ENCODE data around the gene ROS1.

The ROS1 gene

GRCh38 chr6:117467876-117468275, 42.1 kb upstream of the ROS1 start:
- no CpG with 5 or more reads among the region's 4 CpGs for WGBS (ENCODE audit: extremely low coverage, insufficient coverage, low lambda C conversion rate)

GRCh38 chr6:117465691-117466090, 39.9 kb upstream of the ROS1 start:
- no peak overlapping the region for H4K5ac ChIP-seq (ENCODE audit: low read length)
- no peak overlapping the region for H3K56ac ChIP-seq (ENCODE audit: low read length)
- H2BK15ac ChIP-seq (replicated peaks; ENCODE audit: low read depth), result no peak overlapping the region
- no peak overlapping the region for H3K4ac ChIP-seq (ENCODE audit: low read depth, low read length)
- no peaks in the 10 kb centered on the region for H3K27me3 ChIP-seq (ENCODE audit: insufficient read depth, low read length, poor library complexity)
- H2BK120ac ChIP-seq (ENCODE audit: low read depth, low read length), result no peak overlapping the region
- DNase-seq, result no peak
- H3K4me3 ChIP-seq (ENCODE audit: low read length), result no peak overlapping the region
- H4K8ac ChIP-seq (ENCODE audit: low read depth, low read length), result no peak overlapping the region
- no peaks in the 10 kb centered on the region for H3K36me3 ChIP-seq (ENCODE audit: control insufficient read depth, insufficient read depth, low read length)
- H2AK5ac ChIP-seq (ENCODE audit: low read length), result no peak overlapping the region
- H3K27ac ChIP-seq (ENCODE audit: low read depth, low read length), result no peak overlapping the region
- H3K4me2 ChIP-seq (ENCODE audit: low read length), result no peak overlapping the region
- WGBS (ENCODE audit: extremely low coverage, insufficient coverage, low lambda C conversion rate), result no CpG with 5 or more reads among the region's 1 CpG
- H3K4me1 ChIP-seq (ENCODE audit: control insufficient read depth, low read depth, low read length), result no peaks in the 10 kb centered on the region
- H3K79me1 ChIP-seq (ENCODE audit: low read length), result no peaks in the 10 kb centered on the region
- no peaks in the 10 kb centered on the region for H3K79me2 ChIP-seq (ENCODE audit: control insufficient read depth, insufficient read depth, low read length)
- H3K9ac ChIP-seq (ENCODE audit: low read length), result no peak overlapping the region
- no peak overlapping the region for H3K23ac ChIP-seq (ENCODE audit: low read length)
- H3K18ac ChIP-seq (ENCODE audit: low read length), result no peak overlapping the region
- H2BK5ac ChIP-seq (ENCODE audit: low read length), result no peak overlapping the region

More at GRCh38 chr6:117467876-117468275, 42.1 kb upstream of the ROS1 start:
- Histone ChIP-seq H3K4me3 (ENCODE audit: low read length) (no peak overlapping the region), H3K4me2 (ENCODE audit: low read length) (no peak overlapping the region), H2BK5ac (ENCODE audit: low read length) (no peak overlapping the region), H3K79me1 (ENCODE audit: low read length) (no peaks in the 10 kb centered on the region), H2AK5ac (ENCODE audit: low read length) (no peak overlapping the region), H4K5ac (ENCODE audit: low read length) (no peak overlapping the region), H3K79me2 (ENCODE audit: control insufficient read depth, insufficient read depth, low read length) (no peaks in the 10 kb centered on the region), H3K27me3 (ENCODE audit: insufficient read depth, low read length, poor library complexity) (no peaks in the 10 kb centered on the region), H2BK15ac (replicated peaks; ENCODE audit: low read depth) (no peak overlapping the region), H3K23ac (ENCODE audit: low read length) (no peak overlapping the region), H3K36me3 (ENCODE audit: control insufficient read depth, insufficient read depth, low read length) (no peaks in the 10 kb centered on the region), H3K4ac (ENCODE audit: low read depth, low read length) (no peak overlapping the region), H2BK120ac (ENCODE audit: low read depth, low read length) (no peak overlapping the region), H3K27ac (ENCODE audit: low read depth, low read length) (no peak overlapping the region), H3K9ac (ENCODE audit: low read length) (no peak overlapping the region), H3K4me1 (ENCODE audit: control insufficient read depth, low read depth, low read length) (no peaks in the 10 kb centered on the region), H3K56ac (ENCODE audit: low read length) (no peak overlapping the region), H3K18ac (ENCODE audit: low read length) (no peak overlapping the region), H4K8ac (ENCODE audit: low read depth, low read length) (no peak overlapping the region)
- no peak for DNase-seq

GRCh38 chr6:117464700-117465099, 39.0 kb upstream of the ROS1 start:
- Histone ChIP-seq H4K8ac (ENCODE audit: low read depth, low read length) (no peak overlapping the region), H2BK5ac (ENCODE audit: low read length) (no peak overlapping the region), H4K5ac (ENCODE audit: low read length) (no peak overlapping the region), H3K4me3 (ENCODE audit: low read length) (no peak overlapping the region), H2BK15ac (replicated peaks; ENCODE audit: low read depth) (no peak overlapping the region), H3K36me3 (ENCODE audit: control insufficient read depth, insufficient read depth, low read length) (no peaks in the 10 kb centered on the region), H3K27me3 (ENCODE audit: insufficient read depth, low read length, poor library complexity) (no peaks in the 10 kb centered on the region), H3K4me2 (ENCODE audit: low read length) (no peak overlapping the region), H3K79me1 (ENCODE audit: low read length) (no peaks in the 10 kb centered on the region), H3K4me1 (ENCODE audit: control insufficient read depth, low read depth, low read length) (no peaks in the 10 kb centered on the region), H3K79me2 (ENCODE audit: control insufficient read depth, insufficient read depth, low read length) (no peaks in the 10 kb centered on the region), H3K27ac (ENCODE audit: low read depth, low read length) (no peak overlapping the region), H2AK5ac (ENCODE audit: low read length) (no peak overlapping the region), H2BK120ac (ENCODE audit: low read depth, low read length) (no peak overlapping the region), H3K23ac (ENCODE audit: low read length) (no peak overlapping the region), H3K4ac (ENCODE audit: low read depth, low read length) (no peak overlapping the region), H3K18ac (ENCODE audit: low read length) (no peak overlapping the region), H3K9ac (ENCODE audit: low read length) (no peak overlapping the region), H3K56ac (ENCODE audit: low read length) (no peak overlapping the region)
- WGBS (ENCODE audit: extremely low coverage, insufficient coverage, low lambda C conversion rate), result no CpG with 5 or more reads among the region's 2 CpGs
- no peak for DNase-seq

- Histone ChIP-seq H3K4ac (ENCODE audit: low read depth, low read length) (no peak overlapping the region), H3K23ac (ENCODE audit: low read length) (no peak overlapping the region), H3K36me3 (ENCODE audit: control insufficient read depth, insufficient read depth, low read length) (no peaks in the 10 kb centered on the region), H2BK5ac (ENCODE audit: low read length) (no peak overlapping the region), H3K27ac (ENCODE audit: low read depth, low read length) (no peak overlapping the region), H2BK120ac (ENCODE audit: low read depth, low read length) (no peak overlapping the region), H3K4me1 (ENCODE audit: control insufficient read depth, low read depth, low read length) (no peaks in the 10 kb centered on the region), H3K4me2 (ENCODE audit: low read length) (no peak overlapping the region), H3K79me1 (ENCODE audit: low read length) (no peaks in the 10 kb centered on the region), H3K4me3 (ENCODE audit: low read length) (no peak overlapping the region), H3K18ac (ENCODE audit: low read length) (no peak overlapping the region), H4K8ac (ENCODE audit: low read depth, low read length) (no peak overlapping the region), H3K27me3 (ENCODE audit: insufficient read depth, low read length, poor library complexity) (no peaks in the 10 kb centered on the region), H2BK15ac (replicated peaks; ENCODE audit: low read depth) (no peak overlapping the region), H3K79me2 (ENCODE audit: control insufficient read depth, insufficient read depth, low read length) (no peaks in the 10 kb centered on the region), H3K9ac (ENCODE audit: low read length) (no peak overlapping the region), H2AK5ac (ENCODE audit: low read length) (no peak overlapping the region), H4K5ac (ENCODE audit: low read length) (no peak overlapping the region), H3K56ac (ENCODE audit: low read length) (no peak overlapping the region)
- no CpG with 5 or more reads among the region's 4 CpGs for WGBS (ENCODE audit: extremely low coverage, insufficient coverage, low lambda C conversion rate)
- no peak for DNase-seq
Observed at GRCh38 chr6:117463762-117464665, 38.3 kb upstream of the ROS1 start.

- Histone ChIP-seq H3K79me1 (ENCODE audit: low read length) (no peaks in the 10 kb centered on the region), H2BK15ac (replicated peaks; ENCODE audit: low read depth) (no peak overlapping the region), H3K4me3 (ENCODE audit: low read length) (no peak overlapping the region), H3K27me3 (ENCODE audit: insufficient read depth, low read length, poor library complexity) (no peaks in the 10 kb centered on the region), H4K8ac (ENCODE audit: low read depth, low read length) (no peak overlapping the region), H3K36me3 (ENCODE audit: control insufficient read depth, insufficient read depth, low read length) (no peaks in the 10 kb centered on the region), H3K4me2 (ENCODE audit: low read length) (no peak overlapping the region), H3K27ac (ENCODE audit: low read depth, low read length) (no peak overlapping the region), H4K5ac (ENCODE audit: low read length) (no peak overlapping the region), H3K56ac (ENCODE audit: low read length) (no peak overlapping the region), H3K18ac (ENCODE audit: low read length) (no peak overlapping the region), H2BK120ac (ENCODE audit: low read depth, low read length) (no peak overlapping the region), H3K4me1 (ENCODE audit: control insufficient read depth, low read depth, low read length) (no peaks in the 10 kb centered on the region), H3K23ac (ENCODE audit: low read length) (no peak overlapping the region), H3K4ac (ENCODE audit: low read depth, low read length) (no peak overlapping the region), H2AK5ac (ENCODE audit: low read length) (no peak overlapping the region), H3K9ac (ENCODE audit: low read length) (no peak overlapping the region), H3K79me2 (ENCODE audit: control insufficient read depth, insufficient read depth, low read length) (no peaks in the 10 kb centered on the region), H2BK5ac (ENCODE audit: low read length) (no peak overlapping the region)
- no peak for DNase-seq
- WGBS (ENCODE audit: extremely low coverage, insufficient coverage, low lambda C conversion rate), result no CpG with 5 or more reads among the region's 2 CpGs
Observed at GRCh38 chr6:117459204-117459944, 33.6 kb upstream of the ROS1 start.
